Heart left ventricle (tissue), 16 donors: Measurements from ENCODE around the gene GABRQ. TPM values are rescaled to one million over a fixed set of nuclear protein-coding genes. Genes with fewer than 3 reads are reported as not detected.

Source experiments
- ATAC-seq, 4 donors: fragments of 200-7000 bp; cut with Tn5 transposase; one replicate each; pipeline ENCODE4 v1.9.1; 2020 to 2022; ENCODE audit warnings: moderate library complexity in 4 of 4, mild to moderate bottlenecking in 3 of 4, moderate number of reproducible peaks in 1 of 4
- DNase-seq, 5 donors: peaks; one replicate each; pipeline ENCODE4 v3.0.0-alpha.2; 2020
- H3K27ac ChIP-seq, 12 donors: fragments of 200-600 bp; sonication (generic) in 4 of 12; one replicate each; pipeline versions ENCODE4 v1.5.0 to v1.8.0; 2016 to 2022; ENCODE audit warnings: mild to moderate bottlenecking in 2 of 12
- H3K27me3 ChIP-seq, 9 donors: fragments of 200-600 bp; sonication (generic) in 2 of 9; one replicate each; pipeline versions ENCODE4 v1.5.1 to v1.8.0; 2016 to 2022; ENCODE audit warnings: mild to moderate bottlenecking in 3 of 9
- H3K36me3 ChIP-seq, 9 donors: fragments of 200-600 bp; sonication (generic) in 2 of 9; one replicate each; pipeline versions ENCODE4 v1.5.0 to v1.8.0; 2018 to 2022; ENCODE audit warnings: mild to moderate bottlenecking in 2 of 9
- H3K4me1 ChIP-seq, 12 donors: fragments of 200-600 bp; sonication (generic) in 4 of 12; one replicate each; pipeline versions ENCODE4 v1.5.0 to v1.8.0; 2016 to 2022; ENCODE audit warnings: mild to moderate bottlenecking in 3 of 12
- H3K4me3 ChIP-seq, 12 donors: fragments of 200-600 bp; sonication (generic) in 4 of 12; one replicate each; pipeline versions ENCODE4 v1.5.0 to v1.8.0; 2017 to 2022; ENCODE audit warnings: mild to moderate bottlenecking in 9 of 12, moderate library complexity in 4 of 12
- H3K9me3 ChIP-seq, 12 donors: fragments of 200-600 bp; sonication (generic) in 4 of 12; one replicate each; pipeline versions ENCODE4 v1.5.0 to v1.8.0; 2016 to 2022; ENCODE audit warnings: mild to moderate bottlenecking in 1 of 12
- CTCF ChIP-seq, 12 donors: fragments of 200-600 bp; sonication (generic) in 4 of 12; IDR thresholded peaks; one replicate each; pipeline versions ENCODE4 v1.5.0 to v1.8.0; 2018 to 2022; ENCODE audit warnings: antibody characterized with exemption in 12 of 12, mild to moderate bottlenecking in 5 of 12
- POLR2A ChIP-seq, 2 donors: fragments of 450-650 bp; IDR thresholded peaks; one replicate each; pipeline ENCODE4 v1.6.1; 2017; ENCODE audit warnings: antibody characterized with exemption in 2 of 2, mild to moderate bottlenecking in 2 of 2, moderate library complexity in 2 of 2
- WGBS, 4 donors: extraction: QIAGEN DNeasy Blood & Tissue Kit in 2 of 4; methylation state at CpG; one replicate each; pipeline versions ENCODE4 v1.1.5 to v1.1.7; 2013 to 2018; 5-methylcytosine and 5-hydroxymethylcytosine counted together
- intact Hi-C, 10 donors: fragments of 100-400 bp; cut with DNase I; formaldehyde crosslinking; loops; one replicate each; pipeline versions ENCODE4 v1.11.1 to v1.14.2; 2022
- polyA plus RNA-seq, 2 donors: library from polyadenylated mRNA; stranded (reverse); fragments of 200-250 nt; gene quantifications; one replicate each; pipeline ENCODE4 v1.2.3, GENCODE V29; 2013
- total RNA-seq, 9 donors: library from RNA; depleted of rRNA in 2 of 9; stranded (reverse); fragments of >200 nt in 2 of 9; fragmentation: NEBNext Ultra II Directional in 3 of 9; extraction: Animal tissue kit (Norgen Biotek cat#: 25700) in 3 of 9; gene quantifications; one replicate each; pipeline versions ENCODE4 v1.1.0 to v1.2.4, GENCODE V29; 2016 to 2023
- donor health status: ischemic (EF 13 %, LVEDD 7.1; RV severe dilation, severe dysfunction).
- donor health status: healthy with polysubstance abuse.
- donor health status: DM: no; HTN: yes; CAD: no.
- donor health status: DM: no; HTN: no; CAD: no.
- donor health status: ischemic (EF 25% LVEDD 6.9; RV normal size, moderate dysfunction).
- donor health status: ischemic (EF 25% LVEDD 5.7; RV mildly dilated, moderate dysfunction).
- donor health status: healthy.
- donor health status: DM: yes; HTN: yes; CAD: no.
- donor health status: ischemic (EF 35%, LVEDD 5.7; RV mildly dilated, moderate dysfunction).
- donor health status: nonischemic (EF 11% LVEDD 7.7; RV severe dilation, severe dysfunction).
- donor health status: DM: yes; HTN: yes; CAD: no.
- donor health status: PGD.
- donor health status: ischemic (EF 29% LVEDD 5.4; RV normal size, mild dysfunction).
- donor health status: nonischemic (EF 23%, LVEDD 6.1; RV moderate dilation, normal function).

The GABRQ gene
- total and polyA plus RNA-seq, 11 donors: 0.02 to 0.04 TPM; not detected in 9

- peaks cover 2 to 34% (median 18%) of the 10 kb centered on the region in 9 donors for H3K27me3 ChIP-seq
- H3K9me3 ChIP-seq: no peaks in the 10 kb centered on the region
- ATAC-seq: peak in 1 of 4 donors; percentile 38
Observed at GRCh38 chrX:152635941-152636340, 1.8 kb upstream of the GABRQ start.

GRCh38 chrX:152638443-152638904 is 779 bp downstream of the GABRQ start:
- no peak overlapping the region for H3K27ac ChIP-seq
- ATAC-seq (no peak), DNase-seq (no peak)
- H3K4me1 ChIP-seq: peaks cover 0 to 10% (median 0%) of the 10 kb centered on the region in 12 donors
- H3K36me3 ChIP-seq: no peaks in the 10 kb centered on the region
- H3K27me3 ChIP-seq: peaks cover 2 to 36% (median 18%) of the 10 kb centered on the region in 9 donors
- no peaks in the 10 kb centered on the region for H3K9me3 ChIP-seq
- H3K4me3 ChIP-seq: no peak overlapping the region
- WGBS, 4 donors: 3 to 53% (median 26%) methylated on average over 19 to 23 of the region's 23 CpGs
- intact Hi-C loops: loop anchor here in 4 of 10 donors (10.0 kb wide), 3 partner anchors 294 to 1484 kb away; no protein-coding TSS in a partner anchor
- TF ChIP-seq CTCF (IDR thresholded peaks at IDR 0.05): no peak
- no peak for TF ChIP-seq POLR2A (IDR thresholded peaks at IDR 0.05)

More at GRCh38 chrX:152635941-152636340, 1.8 kb upstream of the GABRQ start:
- H3K4me1 ChIP-seq: peaks cover 0 to 10% (median 0%) of the 10 kb centered on the region in 12 donors
- WGBS, 4 donors: 5 to 25% (median 11%) methylated on average over 7 of the region's 7 CpGs
- intact Hi-C loops: loop anchor here in 5 of 10 donors (2.0 to 10.0 kb wide), 6 partner anchors 291 to 1481 kb away; no protein-coding TSS in a partner anchor
- TF ChIP-seq POLR2A (IDR thresholded peaks at IDR 0.05) (no peak), CTCF (IDR thresholded peaks at IDR 0.05) (peak; percentile 28 to 59 (median 44))
- H3K36me3 ChIP-seq: no peaks in the 10 kb centered on the region
- no peak overlapping the region for H3K27ac ChIP-seq
- DNase-seq: no peak
- H3K4me3 ChIP-seq: no peak overlapping the region

- Histone ChIP-seq H3K27me3 (peaks cover 2 to 36% (median 18%) of the 10 kb centered on the region in 9 donors), H3K4me1 (peaks cover 0 to 10% (median 0%) of the 10 kb centered on the region in 12 donors), H3K27ac (no peak overlapping the region), H3K4me3 (no peak overlapping the region), H3K36me3 (no peaks in the 10 kb centered on the region), H3K9me3 (no peaks in the 10 kb centered on the region)
- DNase-seq (no peak), ATAC-seq (no peak)
- WGBS, 4 donors: 71 to 81% (median 77%) methylated on average over 7 of the region's 7 CpGs
- TF ChIP-seq CTCF (IDR thresholded peaks at IDR 0.05) (no peak), POLR2A (IDR thresholded peaks at IDR 0.05) (no peak)
- intact Hi-C loops: loop anchor here in 4 of 10 donors (10.0 kb wide), 3 partner anchors 295 to 1485 kb away; no protein-coding TSS in a partner anchor
Observed at GRCh38 chrX:152639426-152639825, 1.7 kb downstream of the GABRQ start.

- Histone ChIP-seq H3K27me3 (peaks cover 2 to 36% (median 18%) of the 10 kb centered on the region in 9 donors), H3K4me1 (peaks cover 0 to 10% (median 0%) of the 10 kb centered on the region in 12 donors), H3K36me3 (no peaks in the 10 kb centered on the region), H3K9me3 (no peaks in the 10 kb centered on the region), H3K4me3 (no peak overlapping the region), H3K27ac (no peak overlapping the region)
- DNase-seq (no peak), ATAC-seq (no peak)
- TF ChIP-seq POLR2A (IDR thresholded peaks at IDR 0.05) (no peak), CTCF (IDR thresholded peaks at IDR 0.05) (no peak)
- intact Hi-C loops: loop anchor here in 6 of 10 donors (5.0 to 10.0 kb wide), 2 partner anchors 175 to 177 kb away; no protein-coding TSS in a partner anchor
- 72 to 75% (median 73%) methylated on average over 18 of the region's 18 CpGs for WGBS, 4 donors
Observed at GRCh38 chrX:152640034-152640818, 2.5 kb downstream of the GABRQ start.
